Sigmoid colon (tissue), 7 donors: ENCODE results near the gene LRRC49. TPM values are rescaled to one million over a fixed set of nuclear protein-coding genes. Genes with fewer than 3 reads are reported as not detected.

Source experiments
- DNase-seq: peaks from one replicate; pipeline ENCODE4 v3.0.0-alpha.2; 2019
- H3K27ac ChIP-seq, 4 donors: fragments of 200-600 bp; sonication (generic); one replicate each; pipeline ENCODE4 v1.5.1; 2016 to 2019; ENCODE audit warnings: mild to moderate bottlenecking in 1 of 4
- H3K27me3 ChIP-seq, 3 donors: fragments of 200-600 bp; sonication (generic); one replicate each; pipeline ENCODE4 v1.5.1; 2019; ENCODE audit warnings: mild to moderate bottlenecking in 1 of 3
- H3K36me3 ChIP-seq, 4 donors: fragments of 200-600 bp; sonication (generic); one replicate each; pipeline ENCODE4 v1.5.1; 2016 to 2019
- H3K4me1 ChIP-seq, 4 donors: fragments of 200-600 bp; sonication (generic); one replicate each; pipeline ENCODE4 v1.5.1; 2017 to 2019
- H3K4me3 ChIP-seq, 4 donors: fragments of 200-600 bp; sonication (generic); one replicate each; pipeline ENCODE4 v1.5.1; 2017 to 2019; ENCODE audit warnings: mild to moderate bottlenecking in 2 of 4, moderate library complexity in 1 of 4
- H3K9me3 ChIP-seq, 4 donors: fragments of 200-600 bp in 3 of 4; sonication (generic) in 3 of 4; one replicate each; pipeline versions ENCODE4 v1.5.1 to v1.6.1; 2013 to 2019
- CTCF ChIP-seq, 4 experiments: fragments of 450-650 bp in 3 of 4; fragments of 200-600 bp in 1 of 4; IDR thresholded peaks; one replicate each; pipeline ENCODE4 v1.5.1; 2016 to 2019; ENCODE audit warnings: antibody characterized with exemption in 4 of 4, mild to moderate bottlenecking in 3 of 4, moderate library complexity in 2 of 4
- EP300 ChIP-seq, 4 donors: sonication (generic); formaldehyde crosslinking; IDR thresholded peaks; one replicate each; pipeline ENCODE4 v1.6.1; 2017; ENCODE audit warnings: antibody characterized with exemption in 4 of 4
- POLR2A ChIP-seq, 2 donors: fragments of 450-650 bp; IDR thresholded peaks; one replicate each; pipeline ENCODE4 v1.6.1; 2016; ENCODE audit warnings: antibody characterized with exemption in 2 of 2, mild to moderate bottlenecking in 2 of 2, moderate library complexity in 2 of 2
- POLR2AphosphoS5 ChIP-seq, 4 donors: sonication (generic); formaldehyde crosslinking; IDR thresholded peaks; one replicate each; pipeline ENCODE4 v1.6.1; 2017; ENCODE audit warnings: antibody characterized with exemption in 4 of 4
- WGBS, 2 donors: extraction: QIAGEN DNeasy Blood & Tissue Kit; methylation state at CpG; one replicate each; pipeline ENCODE4 v1.1.7; 2013; 5-methylcytosine and 5-hydroxymethylcytosine counted together
- intact Hi-C: fragments of 100-400 bp; cut with DNase I; formaldehyde crosslinking; loops from one replicate; pipeline ENCODE4 v1.15.1; 2023
- polyA plus RNA-seq, 3 donors: library from polyadenylated mRNA; stranded (reverse); fragments of 200-250 nt; gene quantifications; one replicate each; pipeline ENCODE4 v1.2.3, GENCODE V29; 2013
- total RNA-seq, 4 donors: library from RNA; depleted of rRNA; stranded (reverse); fragments of >200 nt; gene quantifications; one replicate each; pipeline ENCODE4 v1.1.0, GENCODE V29; 2016
- donor health status: healthy with polysubstance abuse.
- donor health status: Bipolar disorder and iron deficiency.
- donor health status: healthy.

The LRRC49 gene
- total and polyA plus RNA-seq, 7 donors = 1.6 to 20.2 (median 10.3) TPM

- TF ChIP-seq CTCF (IDR thresholded peaks at IDR 0.05) = no peak
- no peak for TF ChIP-seq POLR2A (IDR thresholded peaks at IDR 0.05)
- no peak for TF ChIP-seq EP300 (IDR thresholded peaks at IDR 0.05)
- no peak for TF ChIP-seq POLR2AphosphoS5 (IDR thresholded peaks at IDR 0.05)
- no peaks in the 10 kb centered on the region for H3K9me3 ChIP-seq
- peaks cover 0 to 20% (median 8%) of the 10 kb centered on the region in 4 donors for H3K4me1 ChIP-seq
- no peak overlapping the region for H3K4me3 ChIP-seq
- intact Hi-C loops = no loop called here
- no peak for DNase-seq
- no peak overlapping the region for H3K27ac ChIP-seq
- no peaks in the 10 kb centered on the region for H3K36me3 ChIP-seq
- WGBS, 2 donors = 91% methylated on average over 14 of the region's 14 CpGs
- H3K27me3 ChIP-seq = no peaks in the 10 kb centered on the region
These were observed 33.2 kb upstream of the LRRC49 start for GRCh38 chr15:70859322-70859908.

DNA sequence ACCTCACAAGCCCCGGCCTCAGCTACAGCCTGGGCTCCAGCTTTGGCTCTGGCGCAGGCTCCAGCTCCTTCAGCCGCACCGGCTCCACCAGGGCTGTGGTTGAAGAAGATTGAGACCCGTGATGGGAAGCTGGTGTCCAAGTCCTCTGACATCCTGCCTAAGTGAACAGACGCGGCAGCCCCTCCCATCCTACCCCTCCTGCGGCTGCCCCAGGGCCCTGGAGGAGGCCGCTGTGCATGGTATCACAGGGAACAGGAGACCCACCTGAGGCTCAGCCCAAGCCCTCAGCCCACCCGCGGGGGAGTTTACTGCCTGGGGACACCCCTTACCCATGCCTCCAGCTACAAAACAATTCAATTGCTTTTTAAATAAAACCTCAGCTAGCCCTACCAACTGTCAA is 32.6 kb upstream of the LRRC49 start:
- Histone ChIP-seq H3K9me3 (no peaks in the 10 kb centered on the region), H3K4me3 (no peak overlapping the region), H3K4me1 (peaks cover 0 to 14% (median 4%) of the 10 kb centered on the region in 4 donors), H3K27me3 (no peaks in the 10 kb centered on the region), H3K27ac (no peak overlapping the region), H3K36me3 (no peaks in the 10 kb centered on the region)
- DNase-seq = no peak
- no peak for TF ChIP-seq EP300 (IDR thresholded peaks at IDR 0.05)
- no peak for TF ChIP-seq POLR2A (IDR thresholded peaks at IDR 0.05)
- no peak for TF ChIP-seq CTCF (IDR thresholded peaks at IDR 0.05)
- TF ChIP-seq POLR2AphosphoS5 (IDR thresholded peaks at IDR 0.05) = no peak
- intact Hi-C loops = no loop called here
- WGBS, 2 donors = 87 to 92% methylated on average over 11 of the region's 11 CpGs

- TF ChIP-seq POLR2AphosphoS5 (IDR thresholded peaks at IDR 0.05) (no peak), POLR2A (IDR thresholded peaks at IDR 0.05) (no peak), EP300 (IDR thresholded peaks at IDR 0.05) (no peak), CTCF (IDR thresholded peaks at IDR 0.05) (no peak)
- Histone ChIP-seq H3K36me3 (no peaks in the 10 kb centered on the region), H3K9me3 (no peaks in the 10 kb centered on the region), H3K27ac (no peak overlapping the region), H3K27me3 (no peaks in the 10 kb centered on the region), H3K4me1 (peaks cover 0 to 11% (median 3%) of the 10 kb centered on the region in 4 donors), H3K4me3 (no peak overlapping the region)
- WGBS, 2 donors = 67 to 91% methylated on average over 4 of the region's 4 CpGs
- intact Hi-C loops = no loop called here
- no peak for DNase-seq
These were observed 29.0 kb upstream of the LRRC49 start for GRCh38 chr15:70863450-70864218.

DNA sequence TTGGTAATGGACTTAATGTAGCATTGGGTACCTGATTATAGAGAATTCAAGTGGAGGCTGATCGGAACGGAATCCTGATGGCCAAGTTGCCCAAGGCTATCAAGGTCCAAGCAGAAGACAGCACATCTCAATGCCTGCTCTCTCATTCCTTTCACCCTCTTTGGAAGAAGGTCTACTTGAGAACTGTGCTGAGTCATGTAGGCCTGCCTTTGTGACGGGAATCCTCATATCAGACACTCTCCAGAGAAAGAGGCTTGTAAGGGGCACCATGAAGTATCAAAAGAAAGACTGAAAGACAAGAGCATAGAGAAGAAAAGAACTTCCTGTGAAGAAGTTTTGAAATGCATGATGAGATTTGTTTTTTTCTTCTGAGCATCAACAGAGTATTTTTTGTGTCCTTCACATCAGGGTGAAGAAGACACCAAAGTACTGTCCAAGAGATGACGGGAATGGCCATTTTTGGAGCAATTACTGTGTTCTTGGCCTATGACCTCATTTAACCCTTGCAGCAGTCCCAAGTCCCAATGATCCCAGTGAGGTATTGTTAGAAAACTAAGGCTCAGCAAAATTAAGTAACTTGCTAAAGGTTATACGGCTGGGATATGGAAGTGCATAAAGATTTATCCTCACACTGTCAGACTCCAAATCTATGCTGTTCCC is 25.5 kb upstream of the LRRC49 start:
- H3K27ac ChIP-seq = peak overlapping the region; percentile 7 to 57 (median 46)
- WGBS, 2 donors = 88 to 92% methylated on average over 5 of the region's 5 CpGs

More for the DNA sequence above, 25.5 kb upstream of the LRRC49 start:
- DNase-seq = no peak
- intact Hi-C loops = no loop called here
- no peaks in the 10 kb centered on the region for H3K36me3 ChIP-seq
- TF ChIP-seq EP300 (IDR thresholded peaks at IDR 0.05) (no peak), POLR2A (IDR thresholded peaks at IDR 0.05) (no peak), CTCF (IDR thresholded peaks at IDR 0.05) (no peak), POLR2AphosphoS5 (IDR thresholded peaks at IDR 0.05) (no peak)
- H3K4me1 ChIP-seq = peaks cover 0 to 30% (median 10%) of the 10 kb centered on the region in 4 donors
- no peaks in the 10 kb centered on the region for H3K27me3 ChIP-seq
- H3K4me3 ChIP-seq = no peak overlapping the region
- H3K9me3 ChIP-seq = no peaks in the 10 kb centered on the region
